Right cardiac atrium (tissue), 5 donors: ENCODE data around the gene ARHGAP12. TPM values are rescaled to one million over a fixed set of nuclear protein-coding genes. Genes with fewer than 3 reads are reported as not detected.

Source experiments
- ATAC-seq, 2 donors: fragments of 200-7000 bp; cut with Tn5 transposase; one replicate each; pipeline versions ENCODE4 v1.8.0 to v1.9.1; 2020; ENCODE audit warnings: moderate library complexity in 2 of 2, mild to moderate bottlenecking in 1 of 2
- DNase-seq, 3 donors: peaks; one replicate each; pipeline ENCODE4 v3.0.0-alpha.2; 2020
- H3K27ac ChIP-seq: one replicate; pipeline ENCODE4 v1.5.1; 2013; ENCODE audit warnings: mild to moderate bottlenecking, low read length, control low read depth, moderate library complexity
- H3K27me3 ChIP-seq: one replicate; pipeline ENCODE4 v1.6.1; 2013; ENCODE audit not compliant: control insufficient read depth, insufficient read depth
- H3K4me1 ChIP-seq: one replicate; pipeline ENCODE4 v1.6.1; 2013; ENCODE audit warnings: low read length; ENCODE audit not compliant: control insufficient read depth, insufficient read depth
- H3K4me3 ChIP-seq: one replicate; pipeline ENCODE4 v1.5.1; 2013; ENCODE audit warnings: low read length, control low read depth
- H3K9me3 ChIP-seq: one replicate; pipeline ENCODE4 v1.6.1; 2013; ENCODE audit warnings: low read length; ENCODE audit not compliant: control insufficient read depth
- WGBS: extraction: QIAGEN DNeasy Blood & Tissue Kit; methylation state at CpG from one replicate; pipeline ENCODE4 v1.1.7; 2013; 5-methylcytosine and 5-hydroxymethylcytosine counted together
- intact Hi-C, 4 donors: fragments of 100-400 bp; cut with DNase I; formaldehyde crosslinking; loops; one replicate each; pipeline versions ENCODE4 v1.11.0 to v1.14.0; 2022 to 2023
- polyA plus RNA-seq: library from polyadenylated mRNA; stranded (reverse); fragments of 200-250 nt; gene quantifications from one replicate; pipeline ENCODE4 v1.2.3, GENCODE V29; 2013
- total RNA-seq, 4 donors: library from RNA; stranded (reverse); fragmentation: NEBNext Ultra II Directional; extraction: Animal tissue kit (Norgen Biotek cat#: 25700); gene quantifications; one replicate each; pipeline ENCODE4 v1.2.1, GENCODE V29; 2021
- donor health status: healthy with polysubstance abuse.
- donor health status: DM: no; HTN: yes; CAD: no.
- donor health status: DM: no; HTN: no; CAD: no.
- donor health status: DM: no; HTN: yes; CAD: no; lungs with severe emphysema.
- donor health status: DM: yes; HTN: yes; CAD: no.

ARHGAP12 gene
- total and polyA plus RNA-seq, 5 donors: 20.0 to 25.5 (median 24.8) TPM

DNA sequence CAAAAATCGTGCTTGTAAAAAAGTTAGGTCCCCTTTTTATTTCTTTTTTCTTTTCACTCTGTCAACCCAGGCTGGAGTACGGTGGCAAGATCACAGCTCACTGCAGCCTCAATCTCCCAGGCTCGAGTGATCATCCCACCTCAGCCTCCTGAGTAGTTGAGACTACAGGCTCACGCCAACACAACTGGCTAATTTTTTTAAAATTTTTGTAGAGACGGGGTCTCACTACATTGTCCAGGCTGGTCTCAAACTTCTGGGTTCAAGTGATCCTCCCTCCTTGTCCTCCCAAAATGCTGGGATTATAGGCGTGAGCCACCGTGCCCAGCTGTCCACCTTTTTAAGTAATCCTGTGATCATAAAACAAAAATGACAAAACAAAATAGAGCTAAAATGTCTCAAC, 19.4 kb upstream of the ARHGAP12 start:
- no peak for DNase-seq
- intact Hi-C loops: loop anchor here in 1 of 4 donors (5.0 kb wide), 1 partner anchor 86 kb away; no protein-coding TSS in a partner anchor
- Histone ChIP-seq H3K27me3 (no peaks in the 10 kb centered on the region), H3K27ac (no peak overlapping the region), H3K4me1 (no peaks in the 10 kb centered on the region), H3K9me3 (no peaks in the 10 kb centered on the region), H3K4me3 (no peak overlapping the region)
- 80% methylated on average over 7 of the region's 7 CpGs for WGBS
- ATAC-seq: no peak

DNA sequence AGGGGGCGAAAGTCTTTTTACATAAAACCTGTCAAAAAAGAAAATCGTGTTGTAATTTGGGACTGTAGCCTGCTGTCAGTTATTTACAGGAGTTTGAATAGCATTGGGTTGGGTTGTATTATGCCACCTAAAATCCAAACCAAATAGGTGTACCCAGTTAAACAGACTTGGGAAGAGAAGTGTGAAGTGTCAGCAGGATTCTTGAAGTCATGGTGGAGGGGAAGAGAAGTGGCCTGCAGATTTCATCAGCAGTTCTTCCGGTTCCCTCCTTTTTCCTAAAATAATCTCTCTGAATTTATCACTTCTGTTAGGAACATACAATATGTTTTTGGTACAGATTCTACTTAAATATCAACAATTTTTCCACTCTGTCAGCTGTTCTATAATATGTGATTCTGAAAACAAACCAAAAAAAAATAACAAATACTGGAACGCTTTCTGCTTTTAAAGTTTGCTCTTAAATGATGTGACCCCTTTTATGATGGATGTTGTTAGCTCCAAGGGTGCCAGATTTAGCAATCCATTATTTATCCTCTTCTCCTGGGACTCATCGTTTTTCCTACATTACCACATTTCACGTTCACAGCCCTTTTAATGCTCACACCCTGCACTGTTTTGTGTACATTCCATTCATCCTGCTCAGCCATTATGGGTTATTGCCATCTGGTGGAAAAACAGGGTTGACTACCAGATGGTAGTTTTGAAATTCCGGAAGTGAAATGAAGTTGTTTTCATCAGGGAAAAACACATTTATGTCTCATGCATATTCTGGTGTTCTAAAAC, 18.7 kb upstream of the ARHGAP12 start:
- H3K27ac ChIP-seq: no peak overlapping the region
- H3K4me1 ChIP-seq: no peaks in the 10 kb centered on the region
- DNase-seq: no peak
- intact Hi-C loops: loop anchor here in 1 of 4 donors (5.0 kb wide), 1 partner anchor 85 kb away; no protein-coding TSS in a partner anchor
- H3K27me3 ChIP-seq: no peaks in the 10 kb centered on the region
- no peaks in the 10 kb centered on the region for H3K9me3 ChIP-seq
- H3K4me3 ChIP-seq: no peak overlapping the region
- 52% methylated on average over 7 of the region's 7 CpGs for WGBS
- peak; percentile 86 to 87 for ATAC-seq

DNA sequence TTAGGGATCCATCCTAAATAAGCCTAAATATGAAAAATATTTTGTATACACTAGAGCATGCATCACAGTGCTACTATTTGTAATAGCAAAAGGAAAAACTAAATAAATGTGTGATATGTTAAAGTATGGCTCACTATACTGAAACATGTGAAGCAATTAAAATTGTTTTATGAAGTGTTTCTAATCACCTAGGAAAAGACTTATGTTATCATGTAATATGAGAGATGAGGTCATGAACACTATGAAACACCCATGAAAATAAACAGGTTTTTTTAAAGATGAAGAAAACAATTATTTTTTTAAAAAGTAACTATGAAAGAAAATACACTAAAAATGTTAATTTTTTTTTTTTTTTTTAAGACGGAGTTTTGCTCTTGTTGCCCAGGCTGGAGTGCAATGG, 16.8 kb upstream of the ARHGAP12 start:
- intact Hi-C loops: loop anchor here in 1 of 4 donors (5.0 kb wide), 1 partner anchor 83 kb away; no protein-coding TSS in a partner anchor
- Histone ChIP-seq H3K4me1 (no peaks in the 10 kb centered on the region), H3K27me3 (no peaks in the 10 kb centered on the region), H3K4me3 (no peak overlapping the region), H3K9me3 (no peaks in the 10 kb centered on the region), H3K27ac (no peak overlapping the region)
- ATAC-seq: no peak
- WGBS: 88% methylated on average over 1 of the region's 1 CpG
- no peak for DNase-seq

DNA sequence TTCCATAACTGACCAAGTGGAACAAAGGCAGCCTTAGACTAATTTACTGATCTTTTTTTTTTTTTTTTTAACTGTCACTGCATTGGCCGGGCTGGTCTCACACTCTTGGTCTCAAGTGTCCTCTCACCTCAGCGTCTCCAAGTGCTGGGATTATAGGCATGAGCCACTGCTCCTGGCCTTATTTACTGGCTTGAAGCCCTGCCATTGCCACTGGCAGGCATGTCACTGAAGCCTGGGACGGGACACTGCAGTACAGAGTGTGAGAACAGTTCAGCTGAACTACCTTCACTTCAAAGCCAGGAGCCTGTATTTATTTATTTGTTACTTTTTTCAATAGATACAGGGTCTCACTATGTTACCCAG, 15.4 kb upstream of the ARHGAP12 start:
- WGBS: 74% methylated on average over 3 of the region's 3 CpGs
- intact Hi-C loops: no loop called here
- no peak for ATAC-seq

DNA sequence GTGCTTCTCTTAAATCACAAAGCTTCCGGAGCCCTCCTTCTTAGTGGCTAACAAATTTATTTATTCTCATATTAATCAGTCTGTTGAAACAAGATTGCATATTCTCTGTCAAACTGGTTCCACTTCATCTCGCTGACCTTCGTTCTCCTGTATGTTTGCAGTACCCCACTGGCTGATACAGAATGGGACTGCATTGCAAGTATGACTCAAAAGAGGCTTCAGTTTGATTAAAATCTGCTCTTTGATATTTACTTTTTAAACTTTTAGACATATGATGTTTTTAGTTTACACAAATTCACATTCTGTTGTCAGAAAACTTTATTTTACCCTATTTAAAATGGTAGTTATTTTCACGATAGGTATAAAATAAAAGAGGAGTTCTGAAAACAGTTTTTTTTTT, 14.3 kb upstream of the ARHGAP12 start:
- ATAC-seq: no peak
- Histone ChIP-seq H3K9me3 (no peaks in the 10 kb centered on the region), H3K27me3 (no peaks in the 10 kb centered on the region), H3K4me1 (no peaks in the 10 kb centered on the region), H3K4me3 (no peak overlapping the region), H3K27ac (no peak overlapping the region)
- no peak for DNase-seq
- WGBS: 98% methylated on average over 4 of the region's 4 CpGs
- intact Hi-C loops: no loop called here

More for the DNA sequence above, 15.4 kb upstream of the ARHGAP12 start:
- no peaks in the 10 kb centered on the region for H3K4me1 ChIP-seq
- H3K9me3 ChIP-seq: no peaks in the 10 kb centered on the region
- no peak for DNase-seq
- no peaks in the 10 kb centered on the region for H3K27me3 ChIP-seq
- no peak overlapping the region for H3K4me3 ChIP-seq
- no peak overlapping the region for H3K27ac ChIP-seq

DNA sequence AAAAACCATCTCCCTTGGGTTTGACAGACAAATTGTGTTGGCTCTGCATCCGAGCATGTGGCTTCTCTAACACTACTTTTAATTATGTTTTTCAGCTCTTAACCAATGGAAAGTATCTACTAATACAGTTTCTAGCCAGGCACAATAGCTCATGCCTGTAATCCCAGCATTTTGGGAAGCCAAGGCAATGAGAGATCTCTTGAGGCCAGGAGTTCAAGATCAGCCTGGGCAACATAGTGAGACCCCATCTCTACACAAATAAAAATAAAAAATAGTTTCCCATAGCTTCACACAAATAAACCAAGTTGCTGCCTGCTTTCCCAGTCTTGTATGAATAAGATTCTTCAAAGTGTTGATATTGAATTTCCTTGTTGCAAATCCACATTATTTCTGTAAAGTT, 13.8 kb upstream of the ARHGAP12 start:
- DNase-seq: no peak
- Histone ChIP-seq H3K9me3 (no peaks in the 10 kb centered on the region), H3K27ac (no peak overlapping the region), H3K4me3 (no peak overlapping the region), H3K4me1 (no peaks in the 10 kb centered on the region), H3K27me3 (no peaks in the 10 kb centered on the region)
- ATAC-seq: no peak
- 95% methylated on average over 1 of the region's 1 CpG for WGBS
- intact Hi-C loops: no loop called here

DNA sequence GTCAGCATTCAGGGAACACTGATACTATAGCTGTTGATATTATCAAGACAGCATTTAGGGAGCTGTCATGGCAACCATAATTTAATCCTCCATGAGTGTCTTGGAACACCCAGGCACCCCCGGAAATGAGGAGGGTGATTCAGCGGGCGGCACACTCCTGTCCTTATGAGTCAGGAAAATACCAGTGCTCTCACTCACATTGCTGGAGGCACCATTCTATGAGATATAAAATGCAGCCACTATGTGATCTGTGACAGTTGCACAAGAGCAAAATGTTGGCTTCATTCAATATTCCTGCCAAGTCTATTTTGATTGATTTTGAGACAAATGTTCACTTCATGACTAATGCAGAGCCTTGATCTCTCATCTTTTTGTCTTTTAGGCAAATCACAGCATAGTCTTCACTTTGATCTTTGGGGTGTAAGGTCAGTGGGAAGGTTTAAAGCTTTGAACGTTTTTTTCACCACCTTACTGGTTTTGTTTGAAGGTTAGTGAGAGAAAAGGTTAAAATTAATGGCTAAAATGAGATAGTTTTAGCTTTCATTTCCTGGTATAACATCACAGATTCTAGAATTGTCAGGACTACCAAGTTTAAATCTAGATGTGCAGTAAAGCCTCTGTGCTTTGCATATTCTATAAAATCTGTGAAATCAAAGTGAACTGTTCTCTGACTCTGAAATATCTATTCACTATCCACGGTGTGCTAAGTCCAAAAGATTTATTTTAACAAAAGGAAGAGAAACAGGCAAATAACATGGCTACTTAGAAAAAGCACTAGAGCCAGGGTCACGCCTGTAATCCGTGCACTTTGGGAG, 12.4 kb upstream of the ARHGAP12 start:
- Histone ChIP-seq H3K4me3 (no peak overlapping the region), H3K4me1 (no peaks in the 10 kb centered on the region), H3K27ac (no peak overlapping the region), H3K27me3 (no peaks in the 10 kb centered on the region), H3K9me3 (no peaks in the 10 kb centered on the region)
- intact Hi-C loops: no loop called here
- ATAC-seq (peak; percentile 40 to 73), DNase-seq (no peak)
- WGBS: 75% methylated on average over 7 of the region's 7 CpGs

DNA sequence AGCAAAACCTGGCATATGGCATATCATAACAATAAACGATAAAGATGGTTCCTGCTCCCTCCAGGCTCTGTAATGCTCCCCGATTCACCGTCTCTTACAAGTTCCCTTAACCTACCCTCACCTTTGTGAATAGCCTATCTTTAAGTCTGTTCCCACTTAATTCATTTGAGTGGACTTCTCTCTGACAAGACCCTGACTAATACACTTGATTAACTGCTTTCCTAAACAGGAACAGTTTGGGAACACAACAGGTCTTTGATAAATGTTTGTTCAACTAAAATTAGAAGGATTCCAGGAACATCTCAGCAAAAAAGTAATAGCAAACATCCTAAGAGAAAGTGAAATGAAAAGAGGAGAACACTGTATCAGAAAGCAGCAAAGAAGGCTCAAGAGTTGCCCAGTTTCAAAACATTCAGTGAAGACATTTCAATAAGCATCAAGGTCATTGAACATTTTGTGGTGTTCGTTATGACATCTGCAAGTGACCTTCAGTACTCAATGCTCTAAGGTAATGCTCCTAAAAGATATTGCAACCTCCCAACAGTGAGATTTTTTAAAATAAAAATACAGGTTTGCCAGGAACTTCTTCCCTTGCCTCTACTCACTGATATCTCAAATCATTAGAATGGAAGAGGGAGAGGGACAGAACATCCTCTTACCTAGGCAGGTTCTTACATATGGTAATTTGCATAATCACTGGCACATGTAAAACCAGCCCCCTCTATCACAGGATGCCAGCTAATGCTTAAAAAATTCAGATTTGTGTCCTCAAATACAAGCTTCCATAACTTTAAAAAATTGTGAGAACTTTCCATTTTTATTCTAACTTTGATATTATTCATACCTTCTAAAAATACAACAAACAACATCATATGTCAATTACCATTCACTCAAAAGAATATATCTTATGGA, 11.4 kb upstream of the ARHGAP12 start:
- Histone ChIP-seq H3K4me1 (no peaks in the 10 kb centered on the region), H3K4me3 (no peak overlapping the region), H3K9me3 (no peaks in the 10 kb centered on the region), H3K27me3 (no peaks in the 10 kb centered on the region), H3K27ac (no peak overlapping the region)
- WGBS: 88% methylated on average over 4 of the region's 4 CpGs
- intact Hi-C loops: no loop called here
- DNase-seq (no peak), ATAC-seq (no peak)

DNA sequence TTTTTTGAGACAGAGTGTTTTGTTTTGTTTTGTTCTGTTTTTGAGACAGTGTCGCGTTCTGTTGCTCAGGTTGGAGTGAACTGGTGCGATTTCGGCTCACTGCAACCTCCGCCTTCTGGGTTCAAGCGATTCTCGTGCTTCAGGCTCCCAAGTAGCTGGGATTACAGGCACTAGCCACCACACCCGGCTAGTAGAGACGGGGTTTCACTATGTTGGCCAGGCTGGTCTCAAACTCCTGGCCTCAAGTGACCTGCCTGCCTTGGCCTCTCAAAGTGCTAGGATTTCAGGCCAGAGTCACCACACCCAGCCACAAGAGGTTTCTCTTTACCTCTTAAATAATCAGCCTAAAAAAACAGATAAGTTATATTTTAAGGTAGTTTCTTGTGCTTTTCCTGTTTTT, 8.7 kb upstream of the ARHGAP12 start:
- H3K4me1 ChIP-seq: no peaks in the 10 kb centered on the region
- no peak overlapping the region for H3K4me3 ChIP-seq
- H3K27me3 ChIP-seq: no peaks in the 10 kb centered on the region
- intact Hi-C loops: no loop called here
- WGBS: 70% methylated on average over 9 of the region's 9 CpGs
- peak in 2 of 3 donors; percentile 32 to 68 for DNase-seq
- H3K9me3 ChIP-seq: no peaks in the 10 kb centered on the region
- peak; percentile 67 to 87 for ATAC-seq
- peak overlapping the region; percentile 52 for H3K27ac ChIP-seq

DNA sequence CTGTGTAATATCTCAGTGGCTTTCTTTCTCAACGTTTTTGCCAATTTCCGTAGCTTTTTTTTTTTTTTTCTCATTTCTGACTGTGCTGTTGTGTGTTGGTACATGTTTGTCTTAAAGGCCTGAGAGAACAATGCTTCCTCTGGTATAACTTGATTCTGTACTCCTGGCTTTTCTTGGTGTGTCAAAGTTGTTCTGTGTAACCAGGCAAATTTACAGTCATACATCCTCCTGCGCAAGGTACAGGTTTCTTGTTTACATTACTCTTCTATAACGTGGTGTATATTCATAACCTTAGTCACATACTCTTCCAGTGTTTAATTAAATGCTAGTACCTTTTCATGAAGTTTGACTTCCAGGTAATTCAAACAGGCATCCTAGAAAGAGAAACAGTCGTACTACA, 8.3 kb upstream of the ARHGAP12 start:
- Histone ChIP-seq H3K9me3 (no peaks in the 10 kb centered on the region), H3K4me1 (no peaks in the 10 kb centered on the region), H3K27ac (no peak overlapping the region), H3K4me3 (no peak overlapping the region), H3K27me3 (no peaks in the 10 kb centered on the region)
- ATAC-seq (peak in 1 of 2 donors; percentile 48), DNase-seq (no peak)
- intact Hi-C loops: no loop called here
- WGBS: 60% methylated on average over 5 of the region's 5 CpGs
